ENCODE data around the gene TP53AIP1.

TP53AIP1 gene

DNA sequence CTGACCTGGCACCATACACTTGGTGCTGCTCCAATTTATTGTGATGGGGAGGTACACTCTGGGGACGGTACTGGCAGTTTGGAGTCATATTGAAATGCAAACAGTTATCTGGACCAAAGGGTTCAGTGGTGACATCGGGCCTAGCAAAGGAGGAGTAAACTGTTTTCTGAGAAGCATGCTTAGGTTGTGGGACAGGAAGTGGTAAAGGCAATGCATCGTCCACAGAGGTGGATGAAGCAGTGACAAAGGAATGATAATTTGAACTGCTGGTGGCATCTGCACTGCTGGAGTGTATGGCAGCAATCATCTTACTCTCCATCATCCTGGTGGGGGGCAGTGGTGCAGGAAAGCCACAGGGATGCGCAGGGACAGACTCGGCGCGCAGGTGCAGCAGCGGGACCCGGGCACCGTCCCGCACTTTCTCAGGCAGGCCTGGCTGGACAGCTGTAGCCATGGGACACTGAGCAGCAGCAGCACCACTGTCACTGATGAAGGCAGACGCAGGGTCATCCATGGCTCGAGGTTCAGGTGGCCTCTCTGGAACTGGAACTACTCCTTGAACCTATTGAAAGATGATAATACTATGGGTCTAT, 28.0 kb upstream of the TP53AIP1 start:
- TF ChIP-seq, protein P1, sequence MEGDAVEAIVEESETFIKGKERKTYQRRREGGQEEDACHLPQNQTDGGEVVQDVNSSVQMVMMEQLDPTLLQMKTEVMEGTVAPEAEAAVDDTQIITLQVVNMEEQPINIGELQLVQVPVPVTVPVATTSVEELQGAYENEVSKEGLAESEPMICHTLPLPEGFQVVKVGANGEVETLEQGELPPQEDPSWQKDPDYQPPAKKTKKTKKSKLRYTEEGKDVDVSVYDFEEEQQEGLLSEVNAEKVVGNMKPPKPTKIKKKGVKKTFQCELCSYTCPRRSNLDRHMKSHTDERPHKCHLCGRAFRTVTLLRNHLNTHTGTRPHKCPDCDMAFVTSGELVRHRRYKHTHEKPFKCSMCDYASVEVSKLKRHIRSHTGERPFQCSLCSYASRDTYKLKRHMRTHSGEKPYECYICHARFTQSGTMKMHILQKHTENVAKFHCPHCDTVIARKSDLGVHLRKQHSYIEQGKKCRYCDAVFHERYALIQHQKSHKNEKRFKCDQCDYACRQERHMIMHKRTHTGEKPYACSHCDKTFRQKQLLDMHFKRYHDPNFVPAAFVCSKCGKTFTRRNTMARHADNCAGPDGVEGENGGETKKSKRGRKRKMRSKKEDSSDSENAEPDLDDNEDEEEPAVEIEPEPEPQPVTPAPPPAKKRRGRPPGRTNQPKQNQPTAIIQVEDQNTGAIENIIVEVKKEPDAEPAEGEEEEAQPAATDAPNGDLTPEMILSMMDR (IDR thresholded peaks at IDR 0.05): no peak
- Histone ChIP-seq H3K27me3 (no peaks in the 10 kb centered on the region), H3K4me1 (ENCODE audit: control insufficient read depth in 1 of 2, insufficient read depth in 1 of 2, low read depth in 1 of 2, low read length in 1 of 2) (no peaks in the 10 kb centered on the region), H3K4me3 (ENCODE audit: low read depth in 1 of 2, low read length in 1 of 2) (no peak overlapping the region), H3K27ac (no peak overlapping the region), H3K9me3 (no peaks in the 10 kb centered on the region), H3K36me3 (no peaks in the 10 kb centered on the region)

DNA sequence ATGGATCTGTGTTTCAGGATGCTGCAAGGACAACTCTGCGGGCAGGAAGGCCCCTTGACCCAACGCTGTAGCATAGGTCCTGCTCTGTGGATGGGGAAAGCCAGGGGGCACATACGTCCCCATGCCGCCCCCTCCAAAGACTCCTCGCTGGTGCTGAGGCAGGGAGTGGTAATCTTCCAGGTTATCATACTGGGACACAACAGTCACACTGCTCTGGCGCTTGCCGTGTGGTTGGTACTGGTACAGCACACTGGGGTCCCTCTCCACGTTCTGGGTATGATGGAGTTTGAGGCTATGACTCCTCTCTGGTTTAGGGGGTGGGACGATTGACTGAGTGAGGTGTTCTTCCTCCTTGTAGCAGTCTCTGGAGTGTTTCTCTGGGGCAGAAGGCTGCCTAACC, 26.2 kb upstream of the TP53AIP1 start:
- H3K27ac ChIP-seq: no peak overlapping the region
- H3K36me3 ChIP-seq: no peaks in the 10 kb centered on the region
- no peaks in the 10 kb centered on the region for H3K4me1 ChIP-seq (ENCODE audit: control insufficient read depth in 1 of 2, insufficient read depth in 1 of 2, low read depth in 1 of 2, low read length in 1 of 2)
- TF ChIP-seq, protein P1 (IDR thresholded peaks at IDR 0.05): no peak
- H3K9me3 ChIP-seq: no peaks in the 10 kb centered on the region
- H3K4me3 ChIP-seq (ENCODE audit: low read depth in 1 of 2, low read length in 1 of 2): no peak overlapping the region
- no peaks in the 10 kb centered on the region for H3K27me3 ChIP-seq

- Histone ChIP-seq H3K27ac (no peak overlapping the region), H3K4me3 (ENCODE audit: low read depth in 1 of 2, low read length in 1 of 2) (no peak overlapping the region), H3K27me3 (no peaks in the 10 kb centered on the region), H3K9me3 (no peaks in the 10 kb centered on the region), H3K4me1 (ENCODE audit: control insufficient read depth in 1 of 2, insufficient read depth in 1 of 2, low read depth in 1 of 2, low read length in 1 of 2) (no peaks in the 10 kb centered on the region), H3K36me3 (no peaks in the 10 kb centered on the region)
- TF ChIP-seq, protein P1 (IDR thresholded peaks at IDR 0.05): no peak
Observed at GRCh38 chr11:128967578-128967977, 24.9 kb upstream of the TP53AIP1 start.

DNA sequence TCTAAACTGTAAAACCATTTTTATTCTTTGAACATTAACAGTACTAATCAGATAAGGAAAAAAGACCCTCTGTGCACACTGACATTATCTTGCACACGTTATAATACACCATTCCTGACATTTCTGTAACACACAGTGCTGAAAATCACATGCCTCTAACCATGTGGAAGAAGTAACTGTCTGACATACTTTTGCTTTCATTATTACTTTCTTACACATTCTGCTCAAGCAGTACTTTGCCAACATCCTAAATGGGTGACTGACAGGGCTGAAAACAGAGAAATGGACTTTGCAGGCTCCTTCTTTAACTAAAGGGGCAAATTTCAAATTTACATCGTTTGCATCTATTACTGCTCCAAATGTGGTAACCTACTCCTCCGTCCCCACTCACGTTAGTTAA, 22.8 kb upstream of the TP53AIP1 start:
- TF ChIP-seq, protein P1 (IDR thresholded peaks at IDR 0.05): no peak
- Histone ChIP-seq H3K36me3 (no peaks in the 10 kb centered on the region), H3K9me3 (no peaks in the 10 kb centered on the region), H3K27me3 (no peaks in the 10 kb centered on the region), H3K27ac (no peak overlapping the region), H3K4me3 (ENCODE audit: low read depth in 1 of 2, low read length in 1 of 2) (no peak overlapping the region), H3K4me1 (ENCODE audit: control insufficient read depth in 1 of 2, insufficient read depth in 1 of 2, low read depth in 1 of 2, low read length in 1 of 2) (no peaks in the 10 kb centered on the region)

GRCh38 chr11:128964463-128964930, 21.8 kb upstream of the TP53AIP1 start:
- no peak overlapping the region for H3K27ac ChIP-seq

More at GRCh38 chr11:128964463-128964930, 21.8 kb upstream of the TP53AIP1 start:
- H3K9me3 ChIP-seq: no peaks in the 10 kb centered on the region
- H3K27me3 ChIP-seq: no peaks in the 10 kb centered on the region
- no peak overlapping the region for H3K4me3 ChIP-seq (ENCODE audit: low read depth in 1 of 2, low read length in 1 of 2)
- no peaks in the 10 kb centered on the region for H3K4me1 ChIP-seq (ENCODE audit: control insufficient read depth in 1 of 2, insufficient read depth in 1 of 2, low read depth in 1 of 2, low read length in 1 of 2)
- no peaks in the 10 kb centered on the region for H3K36me3 ChIP-seq
- TF ChIP-seq, protein P1 (IDR thresholded peaks at IDR 0.05): no peak

All from neutrophil (primary cell).